Effector CD8-positive, alpha-beta T cell (primary cell): Measurements from ENCODE around the gene MIS18BP1.
"Not testable (repeated sequence)": the region's sequence is repeated elsewhere in the genome, so short reads cannot be mapped to it uniquely, and the experiment has no call there.

Source experiments
- DNase-seq: peaks from one replicate; lab custom pipeline; 2025; lab: John Stamatoyannopoulos, UW
- total RNA-seq, 4 experiments: gene quantifications; one replicate each; lab custom pipeline; 2026; lab: John Stamatoyannopoulos, UW

MIS18BP1 gene
- 46.6 to 67.6 (median 58.0) reads per million in 4 experiments for total RNA-seq

DNA sequence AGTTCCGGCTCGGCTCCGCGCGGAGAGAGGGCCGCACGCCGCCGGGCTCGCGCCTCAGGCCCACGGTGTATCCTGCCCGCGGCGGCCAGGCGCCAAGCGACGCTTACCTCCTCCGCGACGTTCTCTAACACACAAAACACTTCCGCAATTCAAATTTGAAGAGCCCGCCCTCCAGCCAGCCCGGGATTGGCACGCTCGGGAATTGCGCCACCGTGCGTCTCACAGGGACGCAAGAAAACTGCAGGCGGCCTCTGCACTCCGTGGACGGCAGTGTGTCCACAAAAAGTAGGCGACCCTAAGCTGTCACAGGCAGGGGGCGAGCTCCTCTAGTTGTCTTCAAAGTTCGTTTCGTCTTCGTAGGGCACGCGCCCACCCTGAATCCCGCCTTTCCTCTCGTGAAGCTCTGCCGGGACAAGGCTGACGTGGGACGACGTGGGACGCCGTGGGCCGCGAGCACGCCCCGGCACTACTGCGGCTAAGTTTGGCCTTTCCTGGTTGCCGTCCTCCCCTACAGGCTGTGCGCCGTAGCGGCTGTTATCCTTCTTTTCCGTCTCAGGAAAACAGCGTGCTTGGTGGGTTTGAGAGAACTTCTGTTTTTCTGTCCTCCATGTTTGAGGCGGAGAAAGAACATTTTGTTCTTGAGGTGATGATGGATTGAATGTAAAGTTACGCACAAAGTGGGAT lies at the start of gene MIS18BP1:
MIS18BP1 (minus strand) TSS at position 133 of the 684 bp plus-strand sequence. CDS start 5,916 bp downstream, outside the sequence.
- peak; percentile 83 for DNase-seq

DNA sequence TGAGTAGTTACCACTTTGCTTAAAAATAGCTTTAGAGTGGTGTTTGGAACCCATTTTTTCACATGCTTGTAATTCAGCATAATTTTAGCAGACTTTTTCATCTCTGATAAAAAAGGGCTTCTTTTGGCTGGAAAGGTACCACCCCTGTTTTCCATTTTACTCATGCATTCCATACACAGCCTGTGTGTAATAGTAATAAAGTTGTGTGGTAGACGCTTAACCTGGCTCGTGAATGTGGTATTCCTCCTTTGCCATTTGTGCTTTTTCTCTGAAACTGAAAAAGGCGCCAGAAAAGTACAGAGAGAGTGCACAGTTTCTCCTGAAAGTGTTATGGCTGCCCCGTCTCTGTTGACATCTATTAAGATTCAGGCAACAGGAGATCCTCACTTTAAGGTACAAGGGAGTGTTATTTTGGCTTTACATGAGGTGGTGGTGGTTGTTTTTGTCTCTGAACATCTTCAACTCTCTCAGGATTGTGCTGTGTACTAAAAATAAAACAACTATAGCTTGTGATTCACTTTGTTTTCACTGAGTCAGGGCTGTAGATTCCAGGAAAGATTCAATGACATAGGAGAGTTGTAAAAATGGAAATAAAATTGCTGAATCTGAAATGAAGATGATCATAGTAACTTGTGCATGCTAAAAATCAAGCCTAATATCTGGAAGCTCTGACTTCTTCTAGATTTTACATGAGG lies 45.6 kb upstream of the MIS18BP1 start:
- no peak for DNase-seq

GRCh38 chr14:45294796-45295195 lies 41.8 kb upstream of the MIS18BP1 start:
- DNase-seq = not testable (repeated sequence)

GRCh38 chr14:45290547-45290946 lies 37.5 kb upstream of the MIS18BP1 start:
- no peak for DNase-seq

GRCh38 chr14:45287610-45288009 lies 34.6 kb upstream of the MIS18BP1 start:
- no peak for DNase-seq

DNA sequence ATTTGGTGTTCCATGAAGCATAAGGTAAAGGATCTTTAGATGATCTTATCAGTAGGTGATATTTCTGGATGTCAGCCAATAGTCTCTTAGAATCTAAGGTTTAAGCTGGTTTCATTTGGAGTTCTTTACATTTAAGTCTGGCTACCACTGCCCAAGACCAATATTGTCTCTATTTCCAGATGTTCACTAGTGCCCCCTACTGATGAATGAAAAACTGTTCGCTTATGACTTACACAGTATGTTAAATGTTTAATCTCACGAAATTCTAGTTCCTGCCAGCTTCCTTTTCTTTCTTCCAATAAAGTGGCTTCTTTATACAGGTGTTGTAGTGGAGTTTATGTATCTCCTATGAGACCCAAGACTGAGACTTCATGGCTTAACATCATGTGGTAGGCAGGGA lies 31.8 kb upstream of the MIS18BP1 start:
- no peak for DNase-seq

DNA sequence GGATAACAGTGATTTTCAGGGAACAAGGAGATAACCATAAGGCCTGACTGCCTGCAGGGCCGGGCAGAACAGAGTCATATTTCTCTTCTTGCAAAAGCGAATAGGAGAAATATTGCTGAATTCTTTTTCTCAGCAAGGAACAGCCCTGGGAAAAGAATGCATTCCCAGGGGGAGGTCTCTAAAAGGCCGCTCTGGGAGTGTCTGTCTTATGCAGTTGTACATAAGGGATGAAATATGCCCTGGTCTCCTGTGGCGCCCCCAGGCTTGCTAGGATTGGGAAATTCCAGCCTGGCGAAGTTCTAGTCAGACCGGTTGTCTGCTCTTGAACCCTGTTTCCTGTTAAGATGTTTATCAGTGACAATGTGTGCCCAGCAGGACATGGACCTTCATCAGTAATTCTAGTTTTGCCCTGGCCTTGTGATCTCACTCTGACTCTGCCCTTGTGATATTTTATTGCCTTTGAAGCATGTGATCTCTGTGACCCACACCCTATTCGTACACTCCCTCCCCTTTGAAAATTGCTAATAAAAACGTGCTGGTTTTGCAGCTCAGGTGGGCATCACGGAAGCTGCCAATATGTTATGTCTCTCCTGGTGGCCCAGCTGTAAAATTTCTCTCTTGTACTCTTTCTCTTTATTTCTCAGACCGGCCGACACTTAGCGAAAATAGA lies 28.9 kb upstream of the MIS18BP1 start:
- not testable (repeated sequence) for DNase-seq

DNA sequence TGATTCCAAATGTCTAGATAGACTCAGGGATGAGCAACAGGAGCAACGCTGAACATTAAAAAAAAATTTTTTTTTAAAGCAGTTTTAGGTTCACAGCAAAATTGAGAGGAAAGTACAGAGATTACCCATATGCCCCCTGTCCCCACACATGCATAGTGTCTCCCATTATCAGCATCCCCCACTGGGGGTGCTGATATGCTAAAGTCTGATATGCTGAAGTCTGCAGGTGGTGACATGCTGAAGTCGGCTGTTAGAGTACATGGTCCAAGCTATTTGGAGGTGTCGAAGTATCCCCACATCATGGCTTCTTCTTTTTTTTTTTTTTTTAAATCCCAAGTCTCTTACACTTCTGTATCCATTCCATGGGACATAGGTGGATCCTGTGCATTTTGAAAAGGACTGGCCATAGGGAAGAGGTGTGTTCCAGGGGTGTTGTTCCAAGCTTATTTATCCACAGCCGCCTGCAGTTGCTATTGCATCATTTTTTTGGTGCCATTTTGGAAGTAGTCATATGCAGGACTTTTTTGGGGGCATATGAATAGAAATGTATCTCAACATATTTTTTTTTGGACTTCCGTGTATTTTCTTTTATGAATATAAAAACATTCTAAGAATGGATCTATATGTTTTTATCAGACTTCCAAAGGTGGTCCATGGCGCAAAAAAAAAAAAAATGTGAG lies 19.0 kb upstream of the MIS18BP1 start:
- DNase-seq = no peak

GRCh38 chr14:45270031-45270430 lies 17.0 kb upstream of the MIS18BP1 start:
- DNase-seq = no peak

- no peak for DNase-seq
Observed at GRCh38 chr14:45267071-45267470, 14.1 kb upstream of the MIS18BP1 start.

DNA sequence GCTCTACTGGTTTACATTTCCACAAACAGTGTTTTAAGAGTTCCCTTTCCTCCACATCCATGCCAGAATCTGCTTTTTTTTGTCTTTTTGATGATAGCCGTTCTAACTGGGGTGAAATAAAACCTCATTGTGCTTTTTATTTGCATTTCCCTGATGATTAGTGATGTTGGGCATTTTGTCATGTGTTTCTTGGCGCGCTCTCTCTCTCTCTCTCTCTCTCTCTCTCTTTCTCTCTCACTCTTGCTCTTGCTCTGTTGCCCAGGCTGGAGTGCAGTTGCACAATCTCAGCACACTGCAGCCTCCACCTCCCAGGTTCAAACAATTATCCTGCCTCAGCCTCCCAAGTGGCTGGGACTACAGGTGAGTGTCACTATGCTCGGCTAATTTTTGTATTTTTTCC lies 9.6 kb upstream of the MIS18BP1 start:
- no peak for DNase-seq

- DNase-seq = no peak
Observed at GRCh38 chr14:45261209-45261608, 8.2 kb upstream of the MIS18BP1 start.

DNA sequence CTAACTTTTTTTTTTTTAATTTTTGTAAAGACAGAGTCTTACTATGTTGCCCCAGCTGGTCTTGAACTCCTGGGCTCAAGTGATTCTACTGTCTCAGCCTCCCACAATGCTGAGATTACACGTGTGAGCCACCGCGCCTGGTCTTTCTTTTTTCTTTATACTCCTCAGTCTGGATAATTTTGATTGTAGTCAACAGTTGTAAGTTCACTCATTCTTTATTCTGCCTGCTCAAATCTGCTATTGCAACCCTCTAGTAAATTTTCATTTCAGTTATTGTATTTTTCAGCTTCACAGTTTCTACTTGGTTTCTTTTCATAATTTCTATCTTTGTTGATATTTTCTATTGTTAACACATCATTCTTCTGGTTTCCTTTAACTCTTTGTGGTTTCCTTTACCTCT lies 5.8 kb upstream of the MIS18BP1 start:
- no peak for DNase-seq

DNA sequence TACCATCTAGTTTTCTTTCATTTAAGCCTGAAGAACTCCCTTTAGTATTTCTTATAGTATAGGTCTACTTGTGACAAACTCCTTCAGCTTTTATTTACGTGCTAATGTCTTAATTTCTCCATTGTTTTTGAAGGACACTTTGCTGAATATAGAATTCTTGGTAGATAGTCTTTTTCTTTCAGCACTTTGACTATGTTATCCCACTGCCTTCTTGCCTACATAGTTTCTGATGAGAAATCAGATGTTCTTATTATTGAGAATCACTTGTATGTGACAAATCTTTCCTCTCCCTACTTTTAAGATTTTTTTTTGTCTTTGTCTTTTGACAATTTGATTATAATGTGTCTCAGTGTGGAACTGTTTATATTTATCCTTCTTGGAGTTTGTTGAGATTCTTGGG lies 5.1 kb upstream of the MIS18BP1 start:
- DNase-seq = no peak

- DNase-seq = no peak
Observed at GRCh38 chr14:45254771-45255170, 1.8 kb upstream of the MIS18BP1 start.

GRCh38 chr14:45253754-45254310 lies 830 bp upstream of the MIS18BP1 start:
- DNase-seq = no peak

- no peak for DNase-seq
Observed at GRCh38 chr14:45252366-45253069, 484 bp downstream of the MIS18BP1 start.

- no peak for DNase-seq
Observed at GRCh38 chr14:45251912-45252311, 1.1 kb downstream of the MIS18BP1 start.

DNA sequence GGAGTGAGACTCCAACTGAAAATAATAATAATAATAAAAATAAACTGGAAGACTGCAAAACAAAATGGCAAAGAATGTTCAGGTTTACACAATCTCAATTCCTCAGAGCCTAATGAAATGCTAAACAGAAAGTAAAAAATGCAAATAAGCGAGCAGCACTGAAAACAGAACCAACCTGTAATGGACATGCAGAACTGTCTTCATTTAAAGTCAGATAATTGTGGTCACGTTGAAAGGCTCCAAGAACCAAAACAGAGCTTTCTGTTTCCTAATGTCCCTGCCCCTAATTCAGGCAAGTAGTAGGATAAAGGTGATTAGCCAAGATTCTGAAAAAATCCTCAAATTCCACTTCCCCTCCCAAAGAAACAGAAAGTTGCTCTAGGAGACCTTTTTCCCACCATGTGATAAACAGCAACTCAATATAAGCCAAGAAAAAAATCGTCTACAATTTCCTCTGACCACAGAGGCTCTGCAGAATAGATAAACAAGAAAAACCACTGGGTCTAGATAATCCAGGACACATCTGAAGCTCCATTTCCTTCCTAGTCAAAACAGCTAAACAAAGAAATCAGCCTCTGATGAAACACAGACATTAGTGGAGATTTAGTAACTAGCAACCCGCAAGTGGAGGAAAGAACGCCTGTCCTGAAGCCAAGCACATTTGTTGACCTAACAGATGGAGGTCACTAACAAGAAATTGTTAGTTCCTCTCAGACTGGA lies 3.0 kb downstream of the MIS18BP1 start:
- no peak for DNase-seq

- no peak for DNase-seq
Observed at GRCh38 chr14:45247427-45247826, 5.6 kb downstream of the MIS18BP1 start.

- DNase-seq = no peak
Observed at GRCh38 chr14:45246691-45247090, 6.3 kb downstream of the MIS18BP1 start.
